ENCODE results near the gene CAPRIN1. TPM values are rescaled to one million over a fixed set of nuclear protein-coding genes. Genes with fewer than 3 reads are reported as not detected.

Gene CAPRIN1
- total and polyA plus RNA-seq, 2 of the 8 experiments (the other 6 are each of a cell fraction or from before 2014, with no cell fraction given): 221 to 317 TPM

DNA sequence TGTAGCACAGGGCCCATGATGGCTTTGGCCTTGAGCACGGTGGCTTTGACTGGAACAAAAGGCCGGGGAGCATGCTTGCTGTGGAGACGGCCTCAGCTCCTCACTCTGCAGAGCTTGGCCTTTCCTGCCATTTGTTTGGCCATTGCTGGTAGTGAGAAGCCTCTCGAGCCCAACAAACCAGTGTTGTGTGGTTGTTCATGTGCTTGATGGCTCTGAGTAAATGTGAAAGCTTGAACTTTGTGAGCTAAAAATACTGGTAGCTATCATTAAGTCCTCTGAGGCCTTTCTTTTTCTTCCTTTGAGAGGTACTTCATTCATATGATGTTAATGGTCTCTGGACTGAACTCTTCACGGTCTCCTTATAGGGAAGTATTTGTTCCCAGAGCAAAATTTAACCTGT lies 93.5 kb downstream of the CAPRIN1 start:
- H2AFZ ChIP-seq (ENCODE audit: low read length): no peak overlapping the region
- H2BK120ac ChIP-seq (replicated peaks; ENCODE audit: low read depth, low read length): no peak overlapping the region
- no peak overlapping the region for H2BK12ac ChIP-seq (ENCODE audit: low read depth, low read length)
- H3K79me2 ChIP-seq (ENCODE audit: control insufficient read depth in 1 of 2, insufficient read depth in 2 of 2, low read length in 2 of 2): no peaks in the 10 kb centered on the region
- H2BK15ac ChIP-seq (ENCODE audit: low read length): no peak overlapping the region
- H3K4ac ChIP-seq (replicated peaks; ENCODE audit: insufficient read length, low read depth, low read length): no peak overlapping the region
- no peak overlapping the region for H3K4me3 ChIP-seq (ENCODE audit: extremely low read depth in 1 of 4, insufficient read depth in 2 of 4, low read depth in 3 of 4, low read length in 4 of 4)
- no peaks in the 10 kb centered on the region for H3K4me1 ChIP-seq (replicated peaks in 1 of 4; ENCODE audit: control insufficient read depth in 3 of 4, insufficient read depth in 4 of 4, low read length in 3 of 4)
- H3K23me2 ChIP-seq (ENCODE audit: low read depth, low read length): no peaks in the 10 kb centered on the region; the same call in 1 of the 2 replicates
- H3K14ac ChIP-seq (ENCODE audit: insufficient read length): no peak overlapping the region
- H4K8ac ChIP-seq (ENCODE audit: extremely low read depth, insufficient read depth, low read length): no peak overlapping the region
- DNase-seq (ENCODE audit: low read depth in 1 of 2, low spot score in 2 of 2): no peak
- H3K36me3 ChIP-seq (ENCODE audit: control insufficient read depth in 2 of 4, insufficient read depth in 4 of 4, low read length in 3 of 4): peaks cover 44 to 87% (median 64%) of the 10 kb centered on the region in 4 experiments
- no peak overlapping the region for H3K4me2 ChIP-seq (ENCODE audit: insufficient read depth in 1 of 2, low read depth in 2 of 2, low read length in 2 of 2)
- CTCF ChIA-PET (ENCODE audit: partially characterized antibody): interaction anchor here (1.0 to 1.2 kb wide), 2 partner anchors 33 to 348 kb away, joined by 3 read pairs; no protein-coding TSS in a partner anchor
- H3K79me1 ChIP-seq (ENCODE audit: low read depth, low read length): no peaks in the 10 kb centered on the region
- TF ChIP-seq HDAC6 (IDR thresholded peaks at IDR 0.05; ENCODE audit: low read depth, low read length): no peak
- no peak for TF ChIP-seq TEAD4 (IDR thresholded peaks at IDR 0.05; ENCODE audit: low read depth, low read length)
- no peak for TF ChIP-seq NRF1 (IDR thresholded peaks at IDR 0.05; ENCODE audit: low read depth, low read length)
- TF ChIP-seq CTBP2 (IDR thresholded peaks at IDR 0.05; ENCODE audit: borderline replicate concordance, insufficient read depth, insufficient read length, low read length): no peak
- TF ChIP-seq SIX5 (IDR thresholded peaks at IDR 0.05; ENCODE audit: low read depth, low read length): no peak
- TF ChIP-seq FOSL1 (IDR thresholded peaks at IDR 0.05; ENCODE audit: insufficient read depth, low read depth, low read length): no peak
- no peak for TF ChIP-seq JUND (IDR thresholded peaks at IDR 0.05; ENCODE audit: low read length)
- no peak for TF ChIP-seq BACH1 (IDR thresholded peaks at IDR 0.05; ENCODE audit: low read length)
- no peak for TF ChIP-seq YY1 (IDR thresholded peaks at IDR 0.05; ENCODE audit: low read depth, low read length)
- TF ChIP-seq SP2 (IDR thresholded peaks at IDR 0.05; ENCODE audit: low read length): no peak
- TF ChIP-seq, protein P1, sequence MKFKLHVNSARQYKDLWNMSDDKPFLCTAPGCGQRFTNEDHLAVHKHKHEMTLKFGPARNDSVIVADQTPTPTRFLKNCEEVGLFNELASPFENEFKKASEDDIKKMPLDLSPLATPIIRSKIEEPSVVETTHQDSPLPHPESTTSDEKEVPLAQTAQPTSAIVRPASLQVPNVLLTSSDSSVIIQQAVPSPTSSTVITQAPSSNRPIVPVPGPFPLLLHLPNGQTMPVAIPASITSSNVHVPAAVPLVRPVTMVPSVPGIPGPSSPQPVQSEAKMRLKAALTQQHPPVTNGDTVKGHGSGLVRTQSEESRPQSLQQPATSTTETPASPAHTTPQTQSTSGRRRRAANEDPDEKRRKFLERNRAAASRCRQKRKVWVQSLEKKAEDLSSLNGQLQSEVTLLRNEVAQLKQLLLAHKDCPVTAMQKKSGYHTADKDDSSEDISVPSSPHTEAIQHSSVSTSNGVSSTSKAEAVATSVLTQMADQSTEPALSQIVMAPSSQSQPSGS (IDR thresholded peaks at IDR 0.05; ENCODE audit: low read length): no peak
- no peak for TF ChIP-seq SP4 (IDR thresholded peaks at IDR 0.05; ENCODE audit: low read length)
- no peak overlapping the region for H3K9ac ChIP-seq (replicated peaks in 1 of 4; ENCODE audit: extremely low read depth in 1 of 4, low read depth in 3 of 4, low read length in 3 of 4)
- H3K18ac ChIP-seq (ENCODE audit: extremely low read depth, low read length): no peak overlapping the region
- no peak overlapping the region for H3K23ac ChIP-seq (ENCODE audit: insufficient read length)
- H4K91ac ChIP-seq (replicated peaks; ENCODE audit: insufficient read length, low read length): no peak overlapping the region
- H2BK5ac ChIP-seq (ENCODE audit: low read depth, low read length): no peak overlapping the region
- no peak overlapping the region for H3K27ac ChIP-seq (ENCODE audit: low read depth, low read length)
- H2BK20ac ChIP-seq (ENCODE audit: low read length): no peak overlapping the region
- H2AK5ac ChIP-seq (ENCODE audit: low read depth, low read length): no peak overlapping the region
- H3K9me3 ChIP-seq (ENCODE audit: insufficient read depth in 2 of 2, low read depth in 1 of 2, low read length in 1 of 2): no peaks in the 10 kb centered on the region
- WGBS, 2 experiments (ENCODE audit: extremely low coverage in 1 of 2, insufficient coverage in 1 of 2, insufficient read length in 1 of 2, insufficient replicate concordance in 2 of 2, low coverage in 1 of 2, low lambda C conversion rate in 2 of 2, missing lambda C conversion rate in 1 of 2): 93% methylated on average over 5 of the region's 5 CpGs; no CpG with 5 or more reads in 1 of the 2 experiments
- no peak overlapping the region for H4K5ac ChIP-seq (ENCODE audit: insufficient read length, low read depth, low read length)
- H3K27me3 ChIP-seq (replicated peaks in 1 of 4; ENCODE audit: control insufficient read depth in 3 of 4, extremely low read depth in 1 of 4, insufficient read depth in 3 of 4, low read length in 3 of 4): no peaks in the 10 kb centered on the region
- POLR2A ChIA-PET (ENCODE audit: partially characterized antibody): interaction anchor here (1.2 kb wide), 1 partner anchor 14 kb away, joined by 3 read pairs; no protein-coding TSS in a partner anchor
- peaks cover 2 to 7% of the 10 kb centered on the region in 2 experiments for H4K20me1 ChIP-seq (replicated peaks in 1 of 2; ENCODE audit: control insufficient read depth in 1 of 2, insufficient read depth in 2 of 2, low read length in 2 of 2)
- FAIRE-seq: no peak
- no peak overlapping the region for H3K56ac ChIP-seq (replicated peaks; ENCODE audit: insufficient read length, low read depth, low read length)
